Suppressor macrophage treated with lipopolysaccharide for 4 hours (primary cell): ENCODE results near the gene GALNT11.

Experiments used
- DNase-seq: peaks from one replicate; pipeline ENCODE4 v3.0.0-alpha.2; 2020

Gene GALNT11

DNA sequence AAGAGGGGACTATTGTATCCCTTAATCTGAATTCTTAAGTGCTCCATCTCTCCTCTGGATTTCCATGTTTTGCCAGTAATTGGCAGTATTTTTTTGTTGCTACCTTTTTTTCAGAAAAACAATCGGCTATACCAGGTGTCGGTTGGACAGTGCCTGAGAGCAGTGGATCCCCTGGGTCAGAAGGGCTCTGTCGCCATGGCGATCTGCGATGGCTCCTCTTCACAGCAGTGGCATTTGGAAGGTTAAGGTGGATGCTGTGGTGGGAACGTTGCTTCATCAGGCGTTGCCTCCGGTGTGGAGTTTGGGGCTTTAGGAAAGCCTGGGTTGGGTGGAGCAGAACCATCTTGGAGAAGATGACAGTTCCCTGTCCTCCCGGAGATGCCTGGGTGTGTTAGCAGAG lies 96.0 kb downstream of the GALNT11 start:
- DNase-seq: no peak

DNA sequence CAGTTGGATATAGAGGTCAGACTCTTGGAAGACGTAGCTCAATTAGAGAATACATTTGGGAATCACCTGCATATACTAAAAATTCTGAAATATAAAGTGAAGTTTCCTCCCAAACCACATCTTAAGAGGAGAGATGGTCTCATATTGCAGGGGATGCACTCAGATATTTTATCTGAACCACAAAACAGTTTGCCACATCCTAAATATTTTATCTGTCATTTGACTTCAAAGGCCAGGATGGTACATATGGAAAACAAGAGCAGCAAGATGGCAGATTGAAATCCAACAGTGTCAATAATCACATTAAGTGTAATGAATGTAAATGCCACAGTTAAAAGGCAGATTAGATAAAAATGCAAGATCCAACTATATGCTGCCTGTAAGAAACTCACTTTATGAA lies 97.1 kb downstream of the GALNT11 start:
- DNase-seq: no peak

DNA sequence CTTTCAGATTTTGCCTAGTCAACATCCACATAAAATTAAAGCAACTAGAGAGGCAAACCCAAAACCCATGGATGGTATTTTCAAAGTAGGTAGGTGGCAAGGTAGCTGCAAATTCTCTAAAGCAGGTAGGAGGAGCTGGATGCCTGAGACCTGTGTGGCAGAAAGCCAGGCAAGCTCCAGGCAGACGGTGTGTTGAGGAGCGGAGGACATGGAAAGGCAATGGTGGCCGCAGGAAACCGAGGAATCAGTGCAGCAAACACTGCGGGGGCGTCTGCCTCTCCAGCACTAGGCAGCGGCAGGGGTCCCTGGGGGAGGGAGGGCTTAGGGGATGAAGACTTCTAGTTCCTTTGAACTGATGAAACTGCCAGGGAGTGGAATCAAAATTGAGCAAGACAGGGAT lies 101.3 kb downstream of the GALNT11 start:
- no peak for DNase-seq

DNA sequence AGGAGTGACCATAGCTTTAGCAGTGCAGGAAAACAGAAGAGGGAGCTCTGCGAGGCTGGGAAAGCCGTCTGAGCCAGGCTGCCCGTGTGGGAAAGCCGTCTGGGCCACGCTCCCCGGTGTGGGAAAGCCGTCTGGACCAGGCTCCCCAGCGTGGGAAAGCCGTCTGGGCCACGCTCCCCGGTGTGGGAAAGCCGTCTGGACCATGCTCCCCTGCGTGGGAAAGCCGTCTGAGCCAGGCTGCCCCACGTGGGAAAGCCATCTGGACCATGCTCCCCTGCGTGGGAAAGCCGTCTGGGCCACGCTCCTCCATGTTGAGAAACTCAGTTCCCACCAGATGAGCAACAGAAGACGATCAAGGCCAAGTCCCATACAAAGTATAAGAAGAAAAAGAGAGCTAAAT lies 101.8 kb downstream of the GALNT11 start:
- no peak for DNase-seq

DNA sequence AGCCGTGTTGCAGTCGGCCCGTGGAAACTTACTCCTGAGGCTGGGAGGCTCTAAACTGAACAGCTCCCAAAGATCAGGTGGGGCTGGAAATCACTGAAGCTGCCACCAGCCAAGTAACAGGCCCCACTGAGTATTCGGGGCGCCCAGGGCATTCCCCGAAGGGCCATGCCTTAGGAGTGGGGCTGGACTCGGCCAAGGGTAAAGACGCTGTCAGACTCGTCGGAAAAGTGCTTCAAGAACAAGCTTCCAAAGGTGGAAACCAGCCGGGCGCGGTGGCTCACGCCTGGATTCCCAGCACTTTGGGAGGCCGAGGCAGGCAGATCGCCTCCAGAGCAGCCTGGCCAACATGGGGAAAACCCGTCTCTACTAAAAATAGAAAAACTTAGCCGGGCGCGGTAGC lies 102.8 kb downstream of the GALNT11 start:
- no peak for DNase-seq

DNA sequence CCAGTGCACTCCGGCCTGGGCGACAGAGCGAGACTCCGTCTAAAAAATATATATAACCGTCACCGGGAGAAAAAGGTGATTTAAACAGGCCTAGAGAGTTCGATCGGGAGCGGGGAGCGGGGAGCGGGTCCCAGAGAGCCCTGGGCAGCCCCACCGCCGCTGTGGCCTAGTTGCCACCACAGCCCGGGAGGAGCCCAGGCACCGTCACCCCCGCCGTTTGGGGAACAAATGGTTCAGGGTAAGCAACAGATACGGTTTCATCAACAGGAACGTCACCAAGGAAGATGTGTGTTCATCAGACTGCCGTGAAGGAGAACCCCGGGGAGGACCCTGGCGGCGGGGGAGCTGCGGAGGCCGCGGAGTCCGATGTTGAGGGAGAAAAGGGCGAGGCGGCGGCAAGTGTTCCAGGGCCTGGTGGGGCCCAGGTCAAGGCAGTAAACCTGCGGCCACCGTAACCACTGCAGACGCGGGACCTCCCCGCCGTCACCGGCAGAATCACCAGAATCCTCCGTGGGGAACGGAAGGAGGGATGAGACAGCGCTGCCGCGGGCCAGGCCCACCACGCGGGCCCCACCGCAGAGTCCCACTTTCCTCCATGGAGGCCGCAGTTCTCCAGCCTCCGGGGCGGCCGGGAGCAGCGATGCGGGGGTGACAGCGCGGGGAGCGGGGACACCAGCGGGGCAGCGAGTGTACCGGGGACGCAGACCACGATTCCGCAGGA lies 103.4 kb downstream of the GALNT11 start:
- no peak for DNase-seq

DNA sequence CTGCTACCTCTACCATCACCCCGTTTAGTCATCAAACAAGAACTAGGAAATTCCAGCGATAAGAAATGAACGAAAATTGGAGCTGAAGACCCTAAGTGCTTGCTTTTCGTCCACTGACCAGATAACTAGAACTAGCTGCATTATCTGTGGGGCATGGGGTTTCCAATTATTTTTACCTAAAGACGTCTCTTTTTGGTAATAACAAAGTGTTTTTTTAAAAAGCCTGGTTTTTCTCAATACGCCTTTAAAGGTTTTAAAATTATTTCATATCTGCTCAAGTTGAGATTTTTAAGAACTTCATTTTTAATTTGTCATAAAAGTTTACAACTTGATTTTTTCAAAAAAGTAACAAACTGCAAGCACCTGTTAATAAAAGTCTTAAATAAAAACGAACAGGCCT lies 104.2 kb downstream of the GALNT11 start:
- DNase-seq: no peak

DNA sequence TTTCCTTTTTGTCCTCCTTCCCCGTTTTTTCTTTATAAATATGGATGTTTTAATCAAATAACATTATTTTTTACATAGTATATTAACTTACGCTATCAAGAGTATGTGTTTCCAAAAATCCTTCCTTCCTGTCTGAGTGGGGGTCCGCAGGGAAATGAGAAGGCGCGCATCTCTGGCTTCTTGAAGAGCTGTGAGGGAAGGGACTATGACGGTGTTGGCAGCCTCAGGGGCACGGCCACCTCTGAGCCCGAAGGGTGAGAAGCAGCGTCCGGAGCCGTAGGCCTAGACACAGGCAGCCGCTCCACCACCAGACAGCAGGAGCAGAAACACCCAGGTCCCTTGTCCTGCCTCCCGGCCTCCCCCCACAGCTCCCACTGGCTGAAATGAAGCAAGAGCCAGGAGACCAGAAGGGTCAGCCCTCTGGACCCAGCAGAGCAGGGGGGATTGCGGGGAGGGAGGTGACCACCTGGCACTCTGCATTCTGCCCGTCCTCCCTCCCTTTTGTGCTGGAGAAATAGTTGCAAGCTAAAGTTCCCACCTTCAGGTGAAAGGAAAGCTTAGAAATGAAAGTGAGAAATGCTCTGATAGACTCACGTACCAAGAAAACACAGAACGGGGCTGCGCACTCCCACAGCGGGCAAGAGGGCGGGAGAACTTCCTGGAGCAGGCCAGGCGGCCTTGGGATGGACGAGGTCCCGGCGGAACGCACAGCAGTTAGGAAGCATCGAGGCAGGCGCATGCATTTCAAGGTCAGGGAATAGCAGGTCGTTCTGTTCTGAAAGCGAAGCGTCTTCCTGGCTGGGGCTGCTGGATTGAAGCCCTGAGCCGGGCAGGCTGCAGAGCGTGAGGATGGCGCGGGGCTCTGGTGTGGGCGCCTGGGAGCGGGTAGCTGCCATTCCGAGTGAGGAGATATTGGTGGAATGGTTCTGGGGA lies 105.5 kb downstream of the GALNT11 start:
- DNase-seq: no peak

DNA sequence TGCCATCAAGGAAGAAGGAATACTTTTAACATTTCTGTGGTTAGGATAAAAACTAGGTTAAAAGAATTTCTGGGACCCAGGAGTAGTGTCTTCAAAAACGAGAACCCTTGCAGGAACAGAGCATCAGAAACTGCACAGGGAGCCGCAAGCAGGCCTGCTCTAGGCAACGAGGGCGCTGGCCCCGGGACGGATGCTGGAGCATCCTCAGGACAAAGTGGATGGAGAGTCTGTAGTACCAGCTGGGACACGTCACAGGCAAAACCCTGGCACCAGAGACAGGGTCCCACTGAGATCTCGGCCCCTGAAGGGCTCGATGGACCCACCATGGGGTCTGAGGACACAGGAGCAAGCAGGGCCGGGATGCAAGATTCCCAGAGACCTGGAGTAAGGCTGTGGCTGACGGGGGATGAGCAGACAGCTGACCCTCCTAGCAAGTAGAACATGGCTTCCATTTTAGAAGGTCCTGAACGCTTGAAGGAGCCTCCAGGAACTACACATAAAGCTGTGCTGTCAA lies 106.6 kb downstream of the GALNT11 start:
- no peak for DNase-seq

DNA sequence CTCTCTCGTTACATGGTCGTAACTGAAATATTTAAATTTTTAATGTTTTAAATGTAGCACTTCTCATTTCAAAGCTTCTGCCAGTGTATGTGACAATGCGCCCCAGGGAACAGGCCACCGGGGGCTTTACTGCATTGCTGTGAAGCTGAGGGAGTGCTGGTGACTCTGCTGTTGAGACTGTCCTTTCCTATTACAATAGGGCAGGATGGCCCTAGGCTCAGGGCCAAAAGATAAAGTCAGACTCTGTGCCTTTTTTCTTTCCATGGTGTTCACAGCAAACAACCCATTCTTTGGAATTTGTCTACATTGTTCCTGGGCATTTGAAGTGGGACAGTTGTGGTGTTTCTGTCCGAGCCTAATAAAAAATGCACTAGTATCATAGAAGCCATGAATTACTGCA lies 107.3 kb downstream of the GALNT11 start:
- no peak for DNase-seq

DNA sequence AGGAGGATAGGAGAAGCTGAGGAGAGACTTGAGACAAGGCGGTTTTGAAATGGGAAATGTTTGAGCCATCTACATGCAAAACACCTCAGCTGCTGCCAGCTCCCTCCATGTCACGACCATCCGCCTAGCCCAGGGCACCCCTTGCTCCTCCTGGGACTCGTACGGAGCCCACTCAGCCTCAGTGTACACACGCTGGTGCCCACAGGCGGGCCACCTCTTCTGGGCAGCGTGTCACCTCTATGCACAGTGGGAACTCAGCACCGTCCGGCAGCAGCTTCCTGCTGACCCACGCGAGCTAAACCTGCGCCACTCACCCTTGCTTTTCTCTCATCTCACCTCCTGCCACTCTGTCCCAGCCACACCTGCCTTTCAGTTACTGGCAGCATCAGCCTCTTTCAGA lies 108.3 kb downstream of the GALNT11 start:
- DNase-seq: no peak

DNA sequence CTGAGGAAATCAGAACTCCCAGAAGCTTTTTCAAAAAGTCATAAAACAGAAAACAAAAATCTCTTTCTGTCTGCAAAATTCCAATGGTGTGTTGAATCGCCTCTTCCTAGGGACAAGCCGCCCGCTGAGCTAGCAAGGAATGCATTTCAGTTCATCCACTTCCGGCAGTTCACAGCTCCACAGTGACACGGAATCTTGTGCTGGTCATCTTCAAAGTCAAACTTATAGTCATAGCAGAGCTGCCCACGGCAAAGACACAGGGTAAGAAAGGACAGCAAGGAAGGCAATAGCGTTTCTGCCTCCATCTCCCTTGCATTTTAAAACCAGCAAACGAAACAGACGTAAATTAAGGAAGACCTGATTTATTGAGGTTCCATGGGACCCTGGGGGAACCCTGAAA lies 111.2 kb downstream of the GALNT11 start:
- DNase-seq: no peak

DNA sequence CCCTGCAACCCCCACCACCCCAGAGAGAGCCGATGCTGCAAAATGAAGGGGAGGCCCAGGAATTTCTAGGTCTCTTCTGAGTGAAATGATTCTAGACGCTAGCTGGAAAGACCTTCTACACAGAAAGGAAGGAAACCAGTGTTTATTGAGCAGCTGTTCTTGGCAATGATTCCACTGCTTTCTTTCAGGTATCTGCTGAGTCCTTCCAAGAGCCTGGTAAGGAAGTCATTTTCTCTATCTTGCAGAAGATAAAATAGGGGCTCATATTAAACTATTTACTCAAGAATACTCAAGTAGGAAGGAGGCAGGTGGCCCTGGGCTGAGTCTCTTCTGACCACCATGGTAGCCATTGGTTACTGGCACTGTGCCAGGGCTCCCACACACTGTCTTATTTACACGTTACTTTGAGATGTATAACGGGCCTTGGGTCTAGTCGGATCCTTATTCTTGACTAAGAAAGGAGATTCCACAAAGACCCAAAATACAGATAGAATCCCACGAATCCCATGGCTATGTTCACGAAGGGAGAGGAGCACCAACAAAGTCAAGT lies 112.1 kb downstream of the GALNT11 start:
- no peak for DNase-seq

DNA sequence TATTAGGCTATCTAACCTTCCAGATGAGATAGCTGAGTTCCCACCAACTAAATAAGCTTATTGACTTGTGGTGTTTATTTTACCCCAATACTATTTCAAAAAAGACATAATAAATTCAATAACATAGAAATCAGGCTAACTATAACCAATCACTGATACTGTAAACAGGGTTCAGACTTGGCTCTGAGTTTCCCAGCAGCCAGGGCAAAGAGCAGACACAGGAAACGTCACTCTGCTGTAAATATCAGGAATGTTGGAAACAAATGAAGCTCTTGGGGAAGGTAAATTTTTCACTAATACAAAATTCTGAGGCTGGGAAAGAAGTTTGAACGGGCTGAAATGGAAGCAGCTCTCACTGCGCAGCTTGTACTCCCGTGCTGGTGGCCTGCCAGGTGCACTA lies 114.6 kb downstream of the GALNT11 start:
- no peak for DNase-seq

DNA sequence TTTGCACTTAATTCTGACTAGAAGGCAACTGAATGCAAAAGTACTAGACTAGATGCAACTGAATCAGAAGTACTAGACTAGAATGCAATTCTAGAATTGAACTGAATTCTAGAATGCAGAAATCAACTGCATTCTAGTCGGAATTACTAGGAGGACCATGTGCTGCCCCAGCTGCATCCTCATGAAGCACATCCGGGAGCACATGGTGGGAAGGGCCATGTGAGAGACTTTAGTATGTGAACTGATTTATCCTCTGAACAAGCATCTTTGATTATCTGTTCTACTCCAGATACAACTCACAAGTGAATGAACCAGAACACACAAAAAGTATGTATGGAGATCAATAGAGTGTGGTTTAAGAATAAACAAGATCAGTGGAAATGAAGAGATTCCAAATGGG lies 115.1 kb downstream of the GALNT11 start:
- no peak for DNase-seq

DNA sequence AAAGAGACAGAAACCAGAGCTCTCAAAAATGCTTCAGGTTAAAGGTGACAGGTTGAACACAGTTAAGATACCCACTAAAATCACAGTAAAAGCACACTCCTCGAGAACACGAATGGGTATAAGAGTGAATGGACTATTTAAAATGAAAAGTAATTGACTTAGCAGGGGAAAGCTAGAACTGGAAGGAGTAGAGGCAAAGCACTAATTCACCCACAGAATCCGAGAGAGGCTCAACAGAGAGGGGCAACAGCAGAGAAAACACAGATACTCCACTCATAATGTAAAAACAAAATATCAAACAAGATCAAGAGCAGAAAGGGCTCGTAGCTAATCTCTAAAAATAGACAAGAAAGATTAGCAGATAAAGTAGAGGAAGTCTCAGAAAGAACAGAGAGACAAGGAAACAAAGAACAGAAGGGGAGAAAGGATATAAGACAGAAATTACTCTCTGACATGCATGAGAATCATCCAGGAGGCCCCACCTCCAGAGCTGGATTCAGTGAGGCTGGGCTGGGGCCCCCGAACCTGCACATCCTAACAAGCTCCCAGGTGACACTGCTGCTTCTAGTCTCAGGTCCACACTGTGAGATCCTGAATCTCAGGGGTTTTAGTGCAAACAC lies 117.6 kb downstream of the GALNT11 start:
- DNase-seq: no peak

DNA sequence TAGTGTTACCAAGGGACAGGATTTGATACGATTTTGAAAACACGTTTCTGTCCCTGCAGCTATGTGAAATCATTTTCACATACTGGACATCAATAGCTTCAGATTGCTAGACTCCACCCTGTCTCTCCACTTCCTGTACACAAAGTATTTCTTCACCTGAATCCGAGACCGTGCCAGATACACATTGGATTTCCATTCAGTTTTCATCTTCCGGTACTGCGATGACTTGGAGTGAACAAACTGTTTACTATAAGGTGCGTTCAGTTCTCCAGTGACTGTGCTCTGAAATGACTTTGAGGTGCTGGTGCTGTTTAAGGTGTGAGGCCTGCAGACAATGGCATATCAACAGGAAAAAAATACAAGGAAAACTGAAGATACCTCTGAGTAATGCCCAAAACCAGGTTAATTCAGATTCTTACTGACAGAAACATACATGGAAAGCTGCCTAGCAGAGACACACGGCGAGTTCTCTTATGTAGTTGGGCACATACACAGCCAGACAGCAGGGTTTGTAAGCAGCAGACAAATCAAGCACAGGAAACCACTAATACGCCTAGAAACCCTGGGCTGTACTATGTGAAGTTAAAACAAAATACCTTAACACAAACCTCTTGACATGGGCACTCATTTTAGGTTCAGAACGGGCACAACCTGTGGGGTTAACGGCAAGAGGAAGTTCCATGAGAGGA lies 119.2 kb downstream of the GALNT11 start:
- DNase-seq: no peak

DNA sequence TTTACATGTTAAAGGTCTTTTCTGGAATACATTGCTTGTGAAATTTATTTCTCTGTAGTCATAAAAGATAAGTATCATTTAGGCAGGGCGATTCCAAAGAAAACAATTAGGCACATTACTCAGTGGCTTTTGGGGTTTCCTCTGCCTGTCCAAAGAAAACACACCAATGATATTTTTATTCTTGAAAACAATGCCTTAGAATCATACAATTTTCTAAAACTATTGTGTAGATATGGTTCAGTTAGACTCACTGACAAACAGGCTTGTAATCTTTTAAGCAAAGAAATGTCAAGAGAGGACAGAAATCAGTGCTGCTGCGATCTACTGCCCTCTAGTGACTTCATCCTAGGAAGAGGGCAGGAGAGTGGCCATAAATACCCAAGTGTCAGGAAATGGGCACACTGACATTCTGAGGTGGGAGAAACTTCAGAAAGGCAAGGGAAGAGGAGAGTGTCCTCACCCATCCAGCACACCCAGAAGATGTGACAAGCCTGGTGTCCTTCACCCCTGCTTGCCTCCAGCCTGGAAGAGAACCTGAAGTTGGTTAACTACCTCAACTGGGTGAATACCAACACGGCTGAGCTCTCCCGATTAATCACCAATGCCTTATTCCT lies 120.5 kb downstream of the GALNT11 start:
- DNase-seq: peak; percentile 36

DNA sequence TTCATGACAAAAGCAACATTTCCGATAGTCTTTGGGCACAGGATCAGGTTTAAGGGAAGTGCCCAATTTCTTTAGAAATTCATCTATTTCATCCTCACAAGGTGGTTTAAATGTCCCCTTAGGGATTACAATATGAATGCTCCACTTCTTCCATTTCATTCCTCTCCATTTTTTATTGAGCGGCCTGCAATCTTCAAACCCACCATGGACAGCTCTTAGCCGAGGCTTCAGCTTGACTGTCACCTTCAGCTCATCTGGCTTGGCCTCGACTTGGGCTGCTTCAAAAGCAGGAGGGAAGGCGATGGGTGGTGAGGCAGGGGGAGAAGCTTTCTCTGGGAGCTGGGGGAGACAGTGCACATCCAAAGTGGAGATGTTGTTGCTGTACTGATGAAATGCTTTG lies 123.2 kb downstream of the GALNT11 start:
- DNase-seq: no peak

DNA sequence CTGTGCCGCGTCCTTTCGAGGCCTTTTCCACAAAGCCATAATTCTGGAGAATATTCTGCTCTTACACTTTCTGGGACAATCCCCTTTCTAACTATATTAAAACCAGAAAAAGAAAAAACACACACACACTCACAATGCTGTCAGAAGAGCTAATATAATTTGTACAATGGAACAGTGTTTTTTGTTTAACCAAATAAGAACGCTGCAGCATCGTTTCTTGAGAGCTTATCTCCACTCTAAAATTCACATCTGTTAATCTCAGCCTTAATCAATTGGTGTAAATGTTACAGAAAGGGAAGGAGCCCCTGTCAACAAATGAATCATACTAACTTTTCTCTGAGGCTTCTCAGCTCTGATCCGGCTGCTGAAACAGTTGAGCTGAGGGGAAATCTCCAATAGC lies 123.9 kb downstream of the GALNT11 start:
- DNase-seq: no peak

DNA sequence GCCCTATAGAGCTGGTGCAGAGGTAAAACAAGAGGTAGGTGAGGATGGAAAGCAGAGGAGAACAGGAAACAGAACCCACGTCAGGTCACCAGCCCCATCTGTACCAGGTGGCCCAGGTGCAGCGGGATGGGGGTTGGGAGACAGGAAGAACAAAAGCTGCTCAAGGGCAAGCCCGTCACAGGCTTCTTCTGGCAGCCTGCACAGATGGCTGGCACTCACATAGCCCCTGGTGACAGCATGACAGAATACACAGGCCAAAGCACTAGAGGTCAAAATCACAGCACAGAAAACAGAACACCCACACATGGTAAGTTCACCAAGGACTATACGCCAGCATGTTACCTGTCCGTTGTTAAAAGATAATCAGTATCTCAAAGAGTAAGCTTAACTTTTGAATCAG lies 126.8 kb downstream of the GALNT11 start:
- DNase-seq: no peak
